Stimulated activated CD8-positive, alpha-beta memory T cell treated with anti-CD3 and anti-CD28 coated beads, Interleukin-4, amount 100 ng/mL, for 24 hours (primary cell): Measurements from ENCODE around the gene TNIK.
"Not testable (repeated sequence)": the region's sequence is repeated elsewhere in the genome, so short reads cannot be mapped to it uniquely, and the experiment has no call there.

Experiments
- DNase-seq: peaks from one replicate; pipeline ENCODE4 v3.0.0-alpha.2; 2020; ENCODE audit warnings: low read depth

Gene TNIK

DNA sequence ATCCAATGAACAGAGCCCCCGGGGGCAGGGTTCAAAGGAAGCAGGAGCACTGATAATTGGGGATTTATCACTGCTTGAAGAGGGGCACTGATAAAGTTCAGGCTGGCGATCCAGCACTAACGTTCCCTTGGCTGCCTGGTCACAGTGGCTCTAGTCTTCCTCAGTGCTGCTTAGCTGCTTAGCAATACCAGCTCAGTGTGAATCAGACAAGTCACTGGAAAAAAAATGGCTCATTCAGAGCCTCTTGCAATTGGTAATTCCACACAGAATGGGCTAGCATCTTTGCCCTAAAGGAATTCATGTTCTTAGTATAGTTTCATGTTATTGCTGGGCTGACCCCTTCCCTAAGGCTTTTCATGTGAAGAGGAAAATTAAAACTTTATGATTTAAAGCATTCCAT lies 338.0 kb downstream of the TNIK start:
- DNase-seq = no peak

DNA sequence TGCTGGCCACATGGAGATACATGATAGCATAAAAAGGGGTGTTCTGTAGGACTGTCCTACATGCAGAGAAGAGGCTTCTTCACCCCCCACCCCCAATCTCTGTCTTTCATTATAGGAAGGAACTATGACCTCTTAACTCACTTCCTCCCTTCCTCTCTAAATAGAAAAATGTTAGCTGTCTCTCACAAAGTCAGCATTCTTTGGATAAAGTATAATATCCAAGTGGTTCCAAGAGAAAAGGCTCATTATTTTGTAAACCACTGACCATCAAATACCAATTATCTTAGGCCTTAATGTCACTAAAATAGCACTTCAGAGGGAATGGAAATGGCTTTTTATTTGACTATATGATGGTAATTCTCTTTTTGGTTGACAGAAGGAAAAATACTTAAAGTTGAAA lies 338.4 kb downstream of the TNIK start:
- DNase-seq = no peak

DNA sequence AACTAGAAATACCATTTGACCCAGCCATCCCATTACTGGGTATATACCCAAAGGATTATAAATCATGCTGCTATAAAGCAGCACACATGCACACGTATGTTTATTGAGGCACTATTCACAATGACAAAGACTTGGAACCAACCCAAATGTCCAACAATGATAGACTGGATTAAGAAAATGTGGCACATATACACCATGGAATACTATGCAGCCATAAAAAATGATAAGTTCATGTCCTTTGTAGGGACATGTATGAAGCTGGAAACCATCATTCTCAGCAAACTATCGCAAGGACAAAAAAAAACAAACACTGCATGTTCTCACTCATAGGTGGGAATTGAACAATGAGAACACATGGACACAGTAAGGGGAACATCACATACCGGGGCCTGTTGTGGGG lies 340.8 kb downstream of the TNIK start:
- DNase-seq = not testable (repeated sequence)

DNA sequence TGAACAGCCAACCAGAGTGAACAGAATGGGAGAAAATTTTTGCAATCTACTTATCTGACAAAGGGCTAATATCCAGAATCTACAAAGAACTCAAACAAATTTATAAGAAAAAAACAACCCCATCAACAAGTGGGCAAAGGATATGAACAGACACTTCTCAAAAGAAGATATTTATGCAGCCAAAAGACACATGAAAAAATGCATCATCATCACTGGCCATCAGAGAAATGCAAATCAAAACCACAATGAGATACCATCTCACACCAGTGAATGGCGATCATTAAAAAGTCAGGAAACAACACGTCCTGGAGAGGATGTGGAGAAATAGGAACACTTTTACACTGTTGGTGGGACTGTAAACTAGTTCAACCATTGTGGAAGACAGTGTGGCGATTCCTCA lies 341.2 kb downstream of the TNIK start:
- DNase-seq = not testable (repeated sequence)

DNA sequence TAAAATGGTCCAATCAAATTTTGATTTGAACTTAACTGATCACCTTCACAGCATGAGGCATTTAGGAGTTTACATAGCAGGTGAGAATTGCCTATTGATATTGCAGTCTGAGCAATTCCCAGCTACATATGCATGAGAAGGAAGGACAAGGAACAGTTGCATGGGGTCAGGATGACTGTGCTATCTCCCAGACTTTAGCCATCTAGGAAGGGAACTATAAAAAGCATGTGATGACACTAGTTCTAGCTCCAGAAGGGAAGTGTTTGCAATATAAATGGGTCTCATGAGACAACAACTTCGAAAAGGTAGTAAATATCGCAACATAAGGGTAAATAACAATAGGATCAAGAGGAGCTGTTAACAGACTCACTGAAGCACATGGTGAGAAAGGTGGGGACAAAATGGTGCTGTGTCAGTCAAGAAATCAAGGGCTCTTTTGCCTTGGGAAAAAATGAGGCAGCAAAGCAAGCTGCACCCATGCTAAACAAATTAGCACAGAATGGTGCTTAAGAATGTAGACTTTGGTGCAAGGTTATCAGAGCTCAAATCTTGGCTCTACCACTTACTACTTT lies 343.3 kb downstream of the TNIK start:
- DNase-seq = no peak

DNA sequence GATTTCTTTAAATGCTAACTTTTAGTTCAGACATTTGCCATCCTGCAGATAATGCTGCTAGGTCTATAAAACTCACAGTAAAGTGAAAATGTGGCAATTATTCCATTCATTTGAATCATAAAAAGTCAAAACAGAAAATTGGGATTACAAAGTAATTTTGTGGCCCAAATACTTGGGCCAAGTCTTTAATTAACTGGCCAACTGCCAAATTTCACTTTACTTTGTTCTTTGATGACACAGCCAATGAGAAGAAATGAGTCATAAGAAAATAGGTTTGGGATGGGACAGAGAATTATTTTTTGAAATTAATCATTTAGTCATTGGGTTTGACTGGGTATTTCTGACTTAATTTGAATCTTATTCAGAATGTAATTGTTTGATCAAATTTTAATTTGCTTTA lies 343.8 kb downstream of the TNIK start:
- DNase-seq = no peak

DNA sequence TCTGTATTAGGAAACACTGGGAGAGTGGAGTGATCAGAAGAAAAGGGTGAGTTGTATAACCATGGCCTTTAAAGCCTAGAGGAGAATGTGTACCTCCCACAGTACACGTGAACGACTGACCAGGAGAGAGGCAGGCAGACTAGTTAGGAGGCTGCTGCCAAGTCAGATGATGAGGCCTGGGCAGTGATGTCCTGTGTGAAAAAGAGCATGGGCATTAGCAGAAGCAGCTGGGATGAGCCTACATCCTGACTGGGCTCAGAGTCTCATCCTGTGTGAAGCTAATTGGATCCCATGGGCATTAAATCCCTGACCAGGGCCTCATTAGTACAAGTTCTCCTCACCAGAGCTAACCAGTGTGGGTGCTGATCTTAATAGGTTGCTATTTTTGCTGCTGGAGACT lies 344.5 kb downstream of the TNIK start:
- no peak for DNase-seq

DNA sequence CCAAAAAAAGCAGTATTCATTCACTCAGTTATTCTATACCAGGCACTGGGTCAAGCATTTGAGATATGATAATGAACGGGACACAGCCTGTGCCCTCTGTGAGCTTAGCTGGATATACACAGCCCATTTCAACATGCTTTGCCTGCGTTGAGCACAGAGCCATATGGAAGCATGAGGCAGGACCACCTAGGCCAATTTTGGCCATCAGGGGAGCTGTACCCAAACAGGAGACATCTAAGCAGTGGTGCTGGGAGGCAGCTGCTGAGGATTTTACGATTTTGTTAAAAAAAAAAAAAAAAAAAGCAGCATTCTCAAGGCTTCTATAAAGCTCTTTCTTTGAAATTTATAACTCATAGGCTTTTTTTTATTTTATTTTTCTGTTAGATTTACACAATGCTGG lies 346.5 kb downstream of the TNIK start:
- DNase-seq = no peak

DNA sequence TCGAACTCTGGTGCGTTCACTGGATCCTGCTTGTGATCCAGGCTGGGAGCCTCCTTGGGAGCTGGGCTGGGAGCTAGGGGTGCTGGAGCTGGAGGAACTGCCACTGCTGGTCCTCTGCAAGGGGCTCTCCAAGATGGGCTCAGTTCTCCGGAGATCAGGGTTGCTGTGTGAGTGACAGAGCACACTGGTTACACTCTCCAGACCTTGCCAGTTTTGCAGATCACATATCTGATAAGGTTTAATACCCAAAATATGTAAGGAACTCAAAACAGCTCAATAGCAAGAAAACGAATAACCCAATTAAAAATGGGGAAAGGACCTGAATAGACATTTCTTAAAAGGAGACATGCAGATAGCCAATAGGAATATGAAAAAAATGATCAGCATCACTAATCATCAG lies 349.5 kb downstream of the TNIK start:
- DNase-seq = no peak

DNA sequence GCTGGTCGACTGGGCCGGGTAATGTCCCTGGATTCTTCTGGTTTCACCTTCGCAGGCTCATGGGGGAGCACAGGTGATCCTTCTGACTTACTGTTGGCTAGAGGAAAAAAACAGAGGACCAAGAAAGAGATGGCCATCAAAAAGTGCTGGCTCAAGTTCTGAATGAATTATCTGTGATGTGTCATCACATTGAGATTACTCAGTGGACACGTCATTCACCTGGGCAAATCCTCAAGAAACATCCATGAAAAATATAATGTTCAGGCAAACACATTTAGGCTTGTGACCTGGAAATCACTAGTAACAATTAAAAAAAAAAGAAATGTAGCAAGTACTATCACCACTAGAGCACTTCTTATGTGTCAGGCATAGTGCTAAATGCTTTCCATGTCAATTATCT lies 352.1 kb downstream of the TNIK start:
- no peak for DNase-seq

DNA sequence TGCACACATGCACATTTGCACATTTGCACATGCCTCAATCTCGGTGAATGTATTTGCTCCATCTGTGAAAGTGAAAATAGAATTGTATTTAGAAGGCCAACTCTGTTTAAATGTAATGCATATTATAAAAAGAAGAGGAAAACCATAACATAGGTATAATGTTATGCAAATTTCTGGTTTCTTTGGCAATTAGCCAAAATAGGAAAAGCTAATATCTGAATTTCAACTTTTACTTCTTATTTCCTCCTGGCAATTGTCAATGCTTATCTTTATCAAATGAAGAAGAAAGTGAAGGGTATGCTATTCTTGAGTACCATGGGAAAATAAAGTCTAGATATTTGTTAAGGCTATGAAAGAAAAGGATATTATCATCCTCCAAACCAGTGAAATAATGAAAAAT lies 357.0 kb downstream of the TNIK start:
- DNase-seq = no peak

DNA sequence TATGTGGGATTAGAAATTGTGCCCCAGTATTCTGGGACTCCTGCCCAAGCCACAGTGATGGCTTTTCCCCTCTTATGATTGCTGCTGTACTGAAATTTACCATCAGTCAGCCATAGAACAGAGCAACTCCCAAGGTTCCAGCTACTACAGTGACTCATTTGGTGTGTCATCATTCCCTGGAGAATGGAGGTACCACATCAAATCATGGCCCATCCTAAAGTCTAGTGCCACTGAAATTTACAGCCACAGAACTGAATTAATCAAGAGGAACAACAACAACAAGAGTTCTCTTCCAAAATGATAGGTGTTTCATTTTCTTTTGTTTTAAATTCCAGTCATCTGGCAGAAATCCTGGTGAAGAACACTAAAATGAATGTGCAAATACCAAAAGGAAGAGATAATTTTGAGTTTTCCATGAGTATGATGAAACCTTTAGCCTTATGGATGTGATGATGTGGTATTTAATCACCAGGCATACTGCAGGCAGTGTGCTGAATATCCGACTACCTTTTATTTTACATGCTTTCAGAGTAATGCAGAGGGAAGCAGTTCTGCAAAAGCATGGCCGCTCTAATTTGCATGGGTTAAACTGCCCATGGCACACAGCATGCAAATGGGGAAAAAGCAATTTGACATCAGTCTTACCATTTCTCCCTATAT lies 358.1 kb downstream of the TNIK start:
- no peak for DNase-seq

DNA sequence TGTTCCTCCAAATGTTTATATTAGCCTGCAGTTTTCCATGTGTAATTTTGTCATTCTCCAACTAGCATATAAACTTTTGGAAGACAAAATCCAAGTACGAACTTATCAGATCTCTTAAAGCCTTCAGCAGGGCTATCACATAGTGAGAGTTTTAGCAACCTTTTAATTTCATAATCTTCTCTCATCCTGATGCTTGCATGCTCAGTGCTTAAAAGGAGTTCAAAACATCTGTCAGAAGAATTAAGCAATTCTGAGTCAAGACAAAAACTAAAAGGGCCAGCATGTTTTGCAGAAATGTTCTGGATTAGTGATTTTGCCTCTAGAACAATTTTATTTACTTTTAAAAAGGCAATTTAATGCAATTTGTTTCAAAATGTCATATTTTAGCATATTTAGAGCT lies 360.3 kb downstream of the TNIK start:
- no peak for DNase-seq

DNA sequence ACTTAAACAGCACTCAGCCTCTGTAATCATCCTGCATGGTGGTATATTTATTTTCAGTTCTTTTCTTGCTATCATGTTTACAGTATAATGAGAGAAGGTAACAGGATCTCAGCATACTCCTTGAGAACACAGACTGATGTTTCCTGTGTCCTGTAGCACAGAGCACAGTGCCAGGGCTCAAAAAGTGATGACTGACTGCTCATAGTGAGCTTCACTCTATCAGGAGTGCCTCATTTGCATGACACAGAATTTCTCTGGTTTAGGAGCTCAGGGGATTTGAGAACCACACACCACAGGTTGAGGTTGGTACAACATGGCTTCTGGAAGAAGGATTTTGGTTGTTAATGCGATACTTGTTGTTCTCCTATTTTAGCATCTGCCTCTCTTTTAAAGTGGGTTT lies 365.1 kb downstream of the TNIK start:
- DNase-seq = no peak

DNA sequence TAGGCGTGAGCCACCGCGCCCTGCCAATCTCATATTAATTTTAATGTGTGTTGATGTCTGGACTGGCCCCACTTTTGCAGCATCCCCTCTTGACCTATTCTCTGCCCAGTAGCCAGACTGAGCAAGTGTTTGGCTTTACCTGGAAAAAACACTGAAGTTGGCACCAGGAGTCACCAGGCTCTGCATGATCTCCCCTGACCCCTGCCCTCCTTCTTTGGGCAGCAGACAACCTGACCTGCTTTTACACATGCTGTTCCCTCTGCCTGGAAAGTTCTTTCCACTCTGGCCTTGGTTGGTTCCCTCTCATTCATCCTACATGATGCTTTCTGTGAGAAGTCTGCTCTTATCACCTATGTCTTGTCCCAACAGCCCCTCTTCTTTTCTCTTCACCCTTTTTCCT lies 365.8 kb downstream of the TNIK start:
- DNase-seq = no peak

DNA sequence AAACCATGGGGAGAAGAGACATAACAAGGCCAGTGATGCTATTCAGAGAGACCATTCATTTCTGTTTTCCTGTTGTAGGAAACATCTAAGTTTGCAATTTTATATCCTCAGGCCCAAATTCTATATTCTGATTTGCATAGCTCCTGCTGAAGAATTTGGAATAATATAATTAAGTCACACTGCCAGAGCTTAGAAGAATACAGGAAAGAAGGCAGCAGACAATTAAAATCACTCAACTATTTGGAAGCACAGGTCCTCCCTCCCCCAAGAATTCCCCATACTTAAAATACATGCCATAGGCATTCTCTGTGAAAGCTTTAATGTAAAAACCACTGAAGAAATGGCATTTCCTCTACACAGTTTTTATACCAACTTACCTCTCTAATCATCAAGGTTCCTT lies 366.7 kb downstream of the TNIK start:
- no peak for DNase-seq

DNA sequence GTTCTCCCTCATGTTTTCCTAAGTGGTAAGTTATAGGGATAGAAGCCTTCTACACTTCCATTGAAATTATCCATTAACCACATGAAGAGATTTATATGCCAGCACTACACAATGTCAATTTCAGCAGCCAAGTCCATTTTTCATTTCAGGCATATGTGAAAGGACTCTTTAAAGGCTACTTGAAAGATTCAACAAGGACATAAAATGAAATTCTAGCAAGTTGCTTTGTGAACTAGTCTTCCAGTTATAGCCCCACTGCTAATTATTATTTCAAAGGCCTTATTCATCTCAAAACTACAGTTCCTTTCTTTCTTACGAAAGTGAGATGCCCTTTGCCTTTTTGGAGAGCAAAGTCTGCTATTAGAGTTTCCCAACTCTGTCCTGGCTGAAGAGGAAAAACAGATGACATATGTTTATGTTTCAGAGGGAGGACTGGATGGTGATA lies 367.7 kb downstream of the TNIK start:
- no peak for DNase-seq

DNA sequence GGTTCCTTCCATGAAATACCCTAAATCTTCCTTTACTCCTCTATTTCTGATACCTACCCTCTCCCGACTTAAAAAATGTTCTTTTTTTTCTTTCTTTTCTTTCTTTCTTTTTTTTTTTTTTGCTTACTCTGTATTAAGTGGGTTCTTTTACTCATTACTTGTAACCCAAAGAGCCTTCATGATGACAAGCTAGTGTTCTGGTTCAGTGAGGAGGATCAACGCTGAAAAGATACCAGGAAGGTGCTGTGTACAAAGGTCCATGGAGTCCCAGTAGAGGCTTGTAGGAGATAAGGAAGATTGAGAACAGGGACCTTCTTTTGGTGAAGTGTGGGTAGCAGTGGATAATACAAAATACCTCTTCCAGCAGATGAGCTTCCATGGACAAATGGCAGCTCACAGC lies 369.9 kb downstream of the TNIK start:
- no peak for DNase-seq

DNA sequence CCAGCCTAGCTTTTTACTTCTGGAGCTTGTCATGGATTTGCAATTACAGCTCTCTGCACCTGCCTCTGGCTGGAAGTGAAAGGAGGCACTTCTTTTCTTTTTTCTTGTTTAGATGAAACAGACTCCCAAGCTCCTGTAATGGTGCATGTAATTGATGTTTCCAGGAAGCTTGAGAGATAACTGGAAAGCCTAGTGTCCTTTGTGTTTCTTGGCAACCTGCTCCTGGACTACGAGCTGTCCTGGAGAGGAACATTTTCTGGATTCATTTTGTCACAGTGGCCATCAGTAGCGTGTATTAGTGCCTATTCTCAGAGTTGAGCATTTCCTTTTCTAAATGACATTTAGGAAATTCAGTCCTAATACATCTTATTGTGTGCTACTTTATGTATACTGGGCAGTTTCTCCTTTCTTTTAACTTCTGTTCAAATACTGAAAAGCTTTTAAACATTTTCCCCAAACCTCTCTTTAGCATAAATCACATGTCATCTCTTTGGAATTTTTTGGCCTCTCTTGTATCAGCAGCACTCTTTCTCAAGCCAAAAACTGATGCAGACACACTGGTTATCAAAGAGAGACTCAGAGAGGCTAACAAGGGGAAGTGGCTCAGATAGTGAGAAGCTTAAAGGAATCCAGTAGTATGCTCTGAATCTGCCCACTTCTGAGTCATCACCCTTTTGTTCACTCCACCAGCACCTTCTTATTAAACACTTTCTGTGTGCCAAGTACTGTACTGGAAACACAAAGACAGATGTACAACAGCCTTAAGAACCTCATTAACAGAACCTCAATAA lies 371.0 kb downstream of the TNIK start:
- DNase-seq = no peak

DNA sequence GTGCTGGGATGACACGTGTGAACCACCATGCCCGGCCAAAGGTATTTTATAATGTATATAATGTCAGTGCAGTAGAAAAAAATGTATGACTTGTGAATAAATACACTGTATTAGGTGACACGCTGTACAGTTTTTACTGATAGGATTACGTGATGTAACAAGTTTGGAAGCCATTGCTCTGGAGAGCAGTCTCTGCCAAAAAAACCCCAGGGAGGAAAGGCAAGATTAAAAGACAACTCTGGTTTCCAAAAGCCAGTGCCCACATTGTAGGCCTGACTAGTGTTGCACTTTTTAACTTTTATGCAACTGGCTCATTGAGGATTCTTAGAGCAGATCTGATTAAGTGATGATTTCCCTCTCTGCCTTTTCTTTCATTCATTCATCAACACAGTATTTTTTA lies 371.7 kb downstream of the TNIK start:
- DNase-seq = no peak

DNA sequence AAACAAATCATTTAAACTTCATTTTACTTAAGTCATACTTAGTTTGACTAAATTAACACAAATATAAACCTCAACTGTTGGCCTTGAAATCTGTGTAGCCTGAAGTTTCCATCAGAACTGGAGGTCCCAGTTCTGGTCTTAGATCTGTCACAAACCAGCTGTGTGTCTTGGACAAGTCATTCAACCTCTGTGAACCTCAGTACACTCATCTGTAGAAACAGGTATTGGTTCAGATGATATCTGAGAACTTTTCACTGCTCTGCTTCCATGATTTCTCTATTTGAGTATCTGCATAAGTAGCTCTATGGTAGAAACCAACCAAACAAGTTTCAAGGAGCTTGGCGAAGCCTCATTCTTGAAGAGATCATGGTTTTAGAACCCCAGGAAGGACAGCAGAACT lies 373.3 kb downstream of the TNIK start:
- no peak for DNase-seq

DNA sequence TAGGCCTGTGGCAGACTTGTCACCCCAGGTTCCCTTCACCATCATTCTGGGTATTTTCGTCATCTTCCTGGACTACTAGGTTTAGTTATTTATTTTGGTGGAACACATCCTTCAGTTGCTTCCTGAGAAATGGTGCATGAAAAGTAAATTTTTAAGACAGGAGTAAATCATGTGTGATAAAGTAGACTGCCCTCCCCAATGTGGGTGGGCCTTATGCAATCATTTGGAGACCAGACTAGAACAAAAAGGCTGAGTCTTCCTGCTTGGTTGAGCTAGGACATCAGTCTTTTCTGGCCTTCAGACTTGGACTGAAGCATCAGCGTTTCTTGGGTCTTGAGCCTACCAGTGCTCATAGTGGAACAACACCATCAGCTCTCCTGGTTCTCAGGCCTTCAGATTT lies 382.9 kb downstream of the TNIK start:
- no peak for DNase-seq

DNA sequence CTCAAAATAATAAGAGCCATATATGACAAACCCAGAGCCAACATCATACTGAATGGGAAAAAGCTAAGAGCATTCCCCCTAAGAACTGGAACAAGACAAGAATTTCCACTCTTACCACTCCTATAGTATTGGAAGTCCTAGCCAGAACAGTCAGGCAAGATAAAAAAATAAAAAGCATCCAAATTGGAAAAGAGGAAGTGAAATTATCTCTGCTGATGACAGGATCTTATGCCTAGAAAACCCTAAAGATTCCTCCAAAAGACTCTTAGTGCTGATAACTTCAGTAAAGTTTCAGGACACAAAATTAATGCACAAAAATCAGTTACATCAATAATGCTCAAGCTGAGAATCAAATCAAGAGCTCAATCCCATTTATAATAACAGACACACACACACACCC lies 387.8 kb downstream of the TNIK start:
- no peak for DNase-seq

DNA sequence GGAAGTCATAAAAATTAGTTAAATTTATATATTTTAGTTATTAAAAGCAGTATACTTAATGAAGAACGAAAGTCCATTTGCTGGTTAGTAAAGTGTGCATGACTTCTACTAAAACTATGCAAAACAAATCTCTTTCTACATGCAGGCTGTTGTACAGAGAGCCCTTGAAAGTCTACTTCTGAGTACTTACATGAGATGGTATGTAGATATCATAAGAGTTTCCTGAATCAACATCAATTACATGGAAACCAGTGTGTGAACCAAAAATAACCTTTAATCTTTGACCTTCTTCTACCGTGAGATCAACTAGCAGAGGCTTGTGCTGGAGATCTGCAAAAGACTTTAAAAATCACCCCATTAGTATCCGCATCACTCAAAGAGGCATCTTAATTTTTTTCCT lies 391.5 kb downstream of the TNIK start:
- DNase-seq = no peak
